ENCODE results near the gene KRABD2.

The KRABD2 gene

GRCh38 chr17:8337802-8338752 lies 38.4 kb downstream of the KRABD2 start (continued):
- no peak for TF ChIP-seq RAD21 (IDR thresholded peaks at IDR 0.05; ENCODE audit: insufficient read depth, low read depth, low read length)

- H3K4me1 ChIP-seq (ENCODE audit: control insufficient read depth, insufficient read depth, low read length): no peaks in the 10 kb centered on the region
- intact Hi-C loops (cut with micrococcal nuclease; ENCODE audit: unreplicated experiment) (no loop called here), in situ Hi-C loops (cut with MboI) (no loop called here)
- no peak for TF ChIP-seq MAX (IDR thresholded peaks at IDR 0.05; ENCODE audit: low read depth, low read length)
- no peak for TF ChIP-seq BMI1 (IDR thresholded peaks at IDR 0.05; ENCODE audit: borderline replicate concordance)
- TF ChIP-seq HDAC2 (IDR thresholded peaks at IDR 0.05): no peak
- TF ChIP-seq JUND (IDR thresholded peaks at IDR 0.05; ENCODE audit: low read depth, low read length): no peak
- TF ChIP-seq STAT1 (conservative IDR thresholded peaks at IDR 0.05): no peak
- TF ChIP-seq NRF1 (conservative IDR thresholded peaks at IDR 0.05; ENCODE audit: low read depth, low read length): no peak
- TF ChIP-seq ATF3 (IDR thresholded peaks at IDR 0.05; ENCODE audit: borderline replicate concordance, extremely low read depth, low read depth, low read length): no peak
- no peak for TF ChIP-seq NR2C1 (IDR thresholded peaks at IDR 0.05)
- TF ChIP-seq MYC (IDR thresholded peaks at IDR 0.05; ENCODE audit: insufficient read depth, insufficient read length, insufficient replicate concordance, low read length, severe bottlenecking): no peak
- TF ChIP-seq CBFB (IDR thresholded peaks at IDR 0.05; ENCODE audit: low read depth): no peak
- TF ChIP-seq TARDBP (IDR thresholded peaks at IDR 0.05; ENCODE audit: borderline replicate concordance): no peak
- no peak for TF ChIP-seq RELA (IDR thresholded peaks at IDR 0.05; ENCODE audit: borderline replicate concordance, partially characterized antibody)
- no peaks in the 10 kb centered on the region for H3K36me3 ChIP-seq (ENCODE audit: control insufficient read depth in 2 of 2, insufficient read depth in 2 of 2, low read length in 1 of 2)
- no peaks in the 10 kb centered on the region for H3K27me3 ChIP-seq (replicated peaks in 1 of 2; ENCODE audit: control insufficient read depth in 2 of 2, insufficient read depth in 2 of 2, low read length in 1 of 2)
- ATAC-seq (no peak), DNase-seq (ENCODE audit: low read depth, low spot score) (no peak), FAIRE-seq (no peak)
- H3K9ac ChIP-seq (ENCODE audit: control insufficient read depth, insufficient read depth, low read length): no peak overlapping the region
- H3K4me2 ChIP-seq (ENCODE audit: control insufficient read depth, insufficient read depth): no peak overlapping the region
- no TSS peak for BruUV-seq (replicated peaks)
- WGBS (ENCODE audit: insufficient coverage, insufficient replicate concordance, low lambda C conversion rate, missing lambda C conversion rate): 20% methylated on average over 4 of the region's 4 CpGs
- SMC1A ChIA-PET (ENCODE audit: uncharacterized antibody, unreplicated experiment): no interaction called here
- CTCF ChIA-PET: no interaction called here
- H3K79me2 ChIP-seq (ENCODE audit: control insufficient read depth, insufficient read depth, low read length): no peaks in the 10 kb centered on the region
- no peaks in the 10 kb centered on the region for H4K20me1 ChIP-seq (ENCODE audit: control insufficient read depth, insufficient read depth)
- no peak overlapping the region for H2AFZ ChIP-seq (ENCODE audit: control insufficient read depth, low read depth, low read length)
- H3K27ac ChIP-seq (ENCODE audit: control insufficient read depth, insufficient read depth): no peak overlapping the region
- H3K9me3 ChIP-seq (replicated peaks; ENCODE audit: control insufficient read depth, insufficient read depth, low read length): no peaks in the 10 kb centered on the region
- no peak overlapping the region for H3K4me3 ChIP-seq
- RAD21 ChIA-PET (ENCODE audit: unreplicated experiment): no interaction called here
- POLR2A ChIA-PET: interaction anchor here (0.7 kb wide), 1 partner anchor 414 kb away, joined by 4 read pairs; no protein-coding TSS in a partner anchor
These were observed 43.2 kb downstream of the KRABD2 start for GRCh38 chr17:8333281-8333680.

All from GM12878 (cell line).